ENCODE measurements around the gene KAT2B.

DNA sequence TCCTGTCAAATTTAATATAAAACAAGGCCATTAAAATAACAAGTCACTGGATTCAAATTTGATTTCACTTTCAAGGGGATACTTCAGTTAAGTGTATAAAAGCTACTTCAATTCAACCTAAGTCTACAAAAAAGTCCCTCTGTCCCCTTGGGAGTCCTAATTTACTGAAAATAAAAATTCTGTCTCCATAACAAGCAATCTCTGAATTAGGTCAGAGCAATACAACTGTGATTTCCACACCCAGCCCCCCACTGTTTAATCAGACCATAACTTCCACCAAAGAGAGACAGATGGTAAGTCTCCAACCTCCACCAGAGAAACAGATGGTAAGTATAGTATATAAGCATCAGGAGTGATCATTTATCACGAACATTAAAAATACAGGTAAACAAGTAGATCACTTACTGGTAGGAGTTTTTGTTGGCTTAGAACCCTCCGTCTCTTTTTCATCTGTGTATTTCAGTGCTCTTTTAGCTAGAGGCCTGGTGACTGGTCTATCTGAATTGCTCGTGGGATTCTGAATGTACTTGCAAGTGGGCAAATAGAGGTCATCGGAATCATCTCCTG lies 133.7 kb downstream of the KAT2B start:
- TF ChIP-seq, protein P1, sequence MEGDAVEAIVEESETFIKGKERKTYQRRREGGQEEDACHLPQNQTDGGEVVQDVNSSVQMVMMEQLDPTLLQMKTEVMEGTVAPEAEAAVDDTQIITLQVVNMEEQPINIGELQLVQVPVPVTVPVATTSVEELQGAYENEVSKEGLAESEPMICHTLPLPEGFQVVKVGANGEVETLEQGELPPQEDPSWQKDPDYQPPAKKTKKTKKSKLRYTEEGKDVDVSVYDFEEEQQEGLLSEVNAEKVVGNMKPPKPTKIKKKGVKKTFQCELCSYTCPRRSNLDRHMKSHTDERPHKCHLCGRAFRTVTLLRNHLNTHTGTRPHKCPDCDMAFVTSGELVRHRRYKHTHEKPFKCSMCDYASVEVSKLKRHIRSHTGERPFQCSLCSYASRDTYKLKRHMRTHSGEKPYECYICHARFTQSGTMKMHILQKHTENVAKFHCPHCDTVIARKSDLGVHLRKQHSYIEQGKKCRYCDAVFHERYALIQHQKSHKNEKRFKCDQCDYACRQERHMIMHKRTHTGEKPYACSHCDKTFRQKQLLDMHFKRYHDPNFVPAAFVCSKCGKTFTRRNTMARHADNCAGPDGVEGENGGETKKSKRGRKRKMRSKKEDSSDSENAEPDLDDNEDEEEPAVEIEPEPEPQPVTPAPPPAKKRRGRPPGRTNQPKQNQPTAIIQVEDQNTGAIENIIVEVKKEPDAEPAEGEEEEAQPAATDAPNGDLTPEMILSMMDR (conservative IDR thresholded peaks at IDR 0.05) = no peak
- TF ChIP-seq EZH2 (IDR thresholded peaks at IDR 0.05; ENCODE audit: low read depth) = no peak

Measured in PC-9 (cell line).